IPS-NIHi7 (cell line): Measurements from ENCODE around the gene CHST11.
"Not testable (repeated sequence)": the region's sequence is repeated elsewhere in the genome, so short reads cannot be mapped to it uniquely, and the experiment has no call there.

ENCODE experiments used
- DNase-seq: peaks from one replicate; pipeline ENCODE4 v3.0.0; 2012; ENCODE audit warnings: mixed read lengths; ENCODE audit errors: extremely low spot score

CHST11 gene

GRCh38 chr12:104526320-104526719, 69.6 kb downstream of the CHST11 start:
- peak; percentile 85 for DNase-seq

- peak; percentile 38 for DNase-seq
Observed at GRCh38 chr12:104526751-104527150, 70.0 kb downstream of the CHST11 start.

GRCh38 chr12:104527653-104528052, 70.9 kb downstream of the CHST11 start:
- DNase-seq, result not testable (repeated sequence)

GRCh38 chr12:104529130-104529874, 72.6 kb downstream of the CHST11 start:
- DNase-seq, result no peak

- no peak for DNase-seq
Observed at GRCh38 chr12:104532636-104533035, 75.9 kb downstream of the CHST11 start.

GRCh38 chr12:104533134-104533533, 76.4 kb downstream of the CHST11 start:
- DNase-seq, result no peak

- DNase-seq, result no peak
Observed at GRCh38 chr12:104534162-104534856, 77.6 kb downstream of the CHST11 start.

- no peak for DNase-seq
Observed at GRCh38 chr12:104534857-104535248, 78.1 kb downstream of the CHST11 start.

- DNase-seq, result no peak
Observed at GRCh38 chr12:104535369-104535768, 78.6 kb downstream of the CHST11 start.

- DNase-seq, result no peak
Observed at GRCh38 chr12:104536841-104537240, 80.1 kb downstream of the CHST11 start.

- DNase-seq, result no peak
Observed at GRCh38 chr12:104538056-104538455, 81.3 kb downstream of the CHST11 start.

GRCh38 chr12:104538891-104539462, 82.2 kb downstream of the CHST11 start:
- no peak for DNase-seq

GRCh38 chr12:104544836-104545235, 88.1 kb downstream of the CHST11 start:
- peak; percentile 26 for DNase-seq

- no peak for DNase-seq
Observed at GRCh38 chr12:104546575-104546974, 89.8 kb downstream of the CHST11 start.

GRCh38 chr12:104547235-104547634, 90.5 kb downstream of the CHST11 start:
- no peak for DNase-seq

GRCh38 chr12:104549815-104550480, 93.2 kb downstream of the CHST11 start:
- DNase-seq, result no peak

GRCh38 chr12:104551313-104551931, 94.7 kb downstream of the CHST11 start:
- no peak for DNase-seq

- no peak for DNase-seq
Observed at GRCh38 chr12:104553421-104553820, 96.7 kb downstream of the CHST11 start.

GRCh38 chr12:104555648-104556047, 98.9 kb downstream of the CHST11 start:
- peak; percentile 22 for DNase-seq

GRCh38 chr12:104557488-104558195, 100.9 kb downstream of the CHST11 start:
- DNase-seq, result no peak

- DNase-seq, result no peak
Observed at GRCh38 chr12:104560881-104561280, 104.1 kb downstream of the CHST11 start.
